Trophoblast cell (in vitro differentiated cells and primary cell): ENCODE measurements around the gene TOPAZ1.
"Not testable (repeated sequence)": the region's sequence is repeated elsewhere in the genome, so short reads cannot be mapped to it uniquely, and the experiment has no call there.

Experiments used
- DNase-seq, 2 donors: peaks; one replicate each; pipeline ENCODE4 v3.0.0-alpha.2; 2016
- H2AFZ ChIP-seq: 2 replicates; pipeline ENCODE4 v1.6.1; 2013; ENCODE audit warnings: low read length, moderate library complexity, mild to moderate bottlenecking; ENCODE audit not compliant: insufficient read depth, poor library complexity
- H2AK5ac ChIP-seq: 2 replicates; pipeline ENCODE4 v1.6.1; 2013; ENCODE audit warnings: mild to moderate bottlenecking, low read length
- H2BK120ac ChIP-seq: 2 replicates; pipeline ENCODE4 v1.6.1; 2013; ENCODE audit warnings: low read length, mild to moderate bottlenecking, moderate library complexity; ENCODE audit not compliant: insufficient read depth, poor library complexity
- H2BK12ac ChIP-seq: 2 replicates; pipeline ENCODE4 v1.6.1; 2013; ENCODE audit warnings: mild to moderate bottlenecking, low read length, moderate library complexity
- H2BK5ac ChIP-seq: 2 replicates; pipeline ENCODE4 v1.6.1; 2013; ENCODE audit warnings: low read length, low read depth, moderate library complexity, mild to moderate bottlenecking; ENCODE audit not compliant: poor library complexity
- H3K14ac ChIP-seq: 2 replicates; pipeline ENCODE4 v1.6.1; 2013; ENCODE audit warnings: mild to moderate bottlenecking, low read length
- H3K18ac ChIP-seq: 2 replicates; pipeline ENCODE4 v1.6.1; 2013; ENCODE audit warnings: mild to moderate bottlenecking, low read length
- H3K23ac ChIP-seq: 2 replicates; pipeline ENCODE4 v1.6.1; 2013; ENCODE audit warnings: low read length
- H3K27ac ChIP-seq: 2 replicates; pipeline ENCODE4 v1.5.1; 2013; ENCODE audit warnings: low read depth, mild to moderate bottlenecking, inconsistent platforms, low read length, moderate library complexity
- H3K27me3 ChIP-seq: 2 replicates; pipeline ENCODE4 v1.6.1; 2013; ENCODE audit warnings: inconsistent platforms, mild to moderate bottlenecking, low read length, moderate library complexity; ENCODE audit not compliant: insufficient read depth
- H3K36me3 ChIP-seq, 2 experiments: 1 replicate in 1 of 2; 2 replicates in 1 of 2; pipeline ENCODE4 v1.6.1; 2013; ENCODE audit warnings: low read length in 2 of 2, mild to moderate bottlenecking in 2 of 2, moderate library complexity in 1 of 2; ENCODE audit not compliant: insufficient read depth in 2 of 2, control insufficient read depth in 1 of 2
- H3K4ac ChIP-seq: 2 replicates; pipeline ENCODE4 v1.6.1; 2013; ENCODE audit warnings: low read depth, mild to moderate bottlenecking, low read length, moderate library complexity
- H3K4me1 ChIP-seq, 2 experiments: 1 replicate in 1 of 2; 2 replicates in 1 of 2; pipeline ENCODE4 v1.6.1; 2013; ENCODE audit warnings: low read length in 2 of 2, mild to moderate bottlenecking in 2 of 2, moderate library complexity in 1 of 2; ENCODE audit not compliant: insufficient read depth in 2 of 2, control insufficient read depth in 1 of 2
- H3K4me2 ChIP-seq: 2 replicates; pipeline ENCODE4 v1.6.1; 2013; ENCODE audit warnings: inconsistent platforms, mild to moderate bottlenecking, low read length, moderate library complexity
- H3K4me3 ChIP-seq: 2 replicates; pipeline ENCODE4 v1.5.1; 2013; ENCODE audit warnings: mild to moderate bottlenecking, low read depth, low read length, inconsistent platforms
- H3K79me1 ChIP-seq: one replicate; pipeline ENCODE4 v1.6.1; 2013; ENCODE audit warnings: low read length
- H3K79me2 ChIP-seq: 2 replicates; pipeline ENCODE4 v1.6.1; 2013; ENCODE audit warnings: low read length, mild to moderate bottlenecking; ENCODE audit not compliant: control insufficient read depth, insufficient read depth, poor library complexity
- H3K9ac ChIP-seq: 2 replicates; pipeline ENCODE4 v1.6.1; 2013; ENCODE audit warnings: mild to moderate bottlenecking, low read length
- H3K9me3 ChIP-seq: 2 replicates; pipeline ENCODE4 v1.6.1; 2013; ENCODE audit warnings: low read depth, mild to moderate bottlenecking, control low read depth, inconsistent platforms, low read length; ENCODE audit not compliant: insufficient read depth
- H4K12ac ChIP-seq: 2 replicates; pipeline ENCODE4 v1.6.1; 2013; ENCODE audit warnings: low read depth, mild to moderate bottlenecking, low read length, moderate library complexity
- H4K8ac ChIP-seq: 2 replicates; pipeline ENCODE4 v1.6.1; 2013; ENCODE audit warnings: low read depth, mild to moderate bottlenecking, low read length, moderate library complexity
- H4K91ac ChIP-seq: one replicate; pipeline ENCODE4 v1.6.1; 2013; ENCODE audit warnings: low read depth, mild to moderate bottlenecking, low read length, moderate library complexity
- WGBS: extraction: QIAGEN DNeasy Blood & Tissue Kit; methylation state at CpG from one replicate; pipeline ENCODE4 v1.1.7; 2013; ENCODE audit warnings: missing lambda C conversion rate; ENCODE audit not compliant: insufficient read length, insufficient coverage; ENCODE audit errors: extremely low coverage; 5-methylcytosine and 5-hydroxymethylcytosine counted together

Gene TOPAZ1

GRCh38 chr3:44346590-44346989 lies 104.9 kb downstream of the TOPAZ1 start:
- not testable (repeated sequence) for H3K27me3 ChIP-seq, H4K12ac ChIP-seq, H3K79me2 ChIP-seq, H3K14ac ChIP-seq, H3K9me3 ChIP-seq, H2BK120ac ChIP-seq, H3K18ac ChIP-seq, H2BK12ac ChIP-seq, H4K91ac ChIP-seq, H3K4me2 ChIP-seq, H3K4ac ChIP-seq, H3K9ac ChIP-seq, H3K36me3 ChIP-seq, H3K27ac ChIP-seq, H2BK5ac ChIP-seq, H3K4me3 ChIP-seq, H3K23ac ChIP-seq, H3K79me1 ChIP-seq, DNase-seq, H3K4me1 ChIP-seq, H2AFZ ChIP-seq, H2AK5ac ChIP-seq, H4K8ac ChIP-seq
- no CpG with 5 or more reads among the region's 6 CpGs for WGBS

GRCh38 chr3:44348993-44349392 lies 107.3 kb downstream of the TOPAZ1 start:
- Histone ChIP-seq H3K18ac (no peak overlapping the region), H3K36me3 (peaks cover 0 to under 1% of the 10 kb centered on the region in 2 experiments), H3K4me1 (peaks cover 3% of the 10 kb centered on the region in 2 experiments), H4K8ac (no peak overlapping the region), H3K14ac (no peak overlapping the region), H3K4ac (no peak overlapping the region), H2AFZ (no peak overlapping the region), H2BK120ac (no peak overlapping the region), H4K12ac (no peak overlapping the region), H3K23ac (no peak overlapping the region), H3K4me3 (no peak overlapping the region), H2BK5ac (no peak overlapping the region), H3K27me3 (no peaks in the 10 kb centered on the region), H2BK12ac (no peak overlapping the region), H2AK5ac (no peak overlapping the region), H3K79me2 (no peaks in the 10 kb centered on the region), H3K4me2 (no peak overlapping the region), H3K27ac (no peak overlapping the region), H3K79me1 (no peaks in the 10 kb centered on the region), H3K9me3 (no peaks in the 10 kb centered on the region), H4K91ac (no peak overlapping the region), H3K9ac (no peak overlapping the region)
- no CpG with 5 or more reads among the region's 6 CpGs for WGBS
- DNase-seq, result no peak

- no peaks in the 10 kb centered on the region for H3K27me3 ChIP-seq
- H3K4me1 ChIP-seq, result peaks cover 2% of the 10 kb centered on the region in 2 experiments
- H3K79me2 ChIP-seq, result peaks cover 2% of the 10 kb centered on the region
- H3K9me3 ChIP-seq, result no peaks in the 10 kb centered on the region
- H3K4me3 ChIP-seq, result no peak overlapping the region
- H4K91ac ChIP-seq, result no peak overlapping the region
- no peak overlapping the region for H4K12ac ChIP-seq
- no peak overlapping the region for H3K18ac ChIP-seq
- peaks cover 0 to 6% of the 10 kb centered on the region in 2 experiments for H3K36me3 ChIP-seq
- H3K23ac ChIP-seq, result no peak overlapping the region
- peaks cover 2% of the 10 kb centered on the region for H3K79me1 ChIP-seq
- no peak overlapping the region for H2AFZ ChIP-seq
- H2BK120ac ChIP-seq, result no peak overlapping the region
- H2AK5ac ChIP-seq, result no peak overlapping the region
- H3K4me2 ChIP-seq, result no peak overlapping the region
- H3K27ac ChIP-seq, result no peak overlapping the region
- H3K14ac ChIP-seq, result no peak overlapping the region
- H2BK5ac ChIP-seq, result no peak overlapping the region
- no peak overlapping the region for H3K4ac ChIP-seq
- DNase-seq, result peak in 1 of 2 donors; percentile 43
- no peak overlapping the region for H3K9ac ChIP-seq
- no peak overlapping the region for H4K8ac ChIP-seq
- no CpG with 5 or more reads among the region's 1 CpG for WGBS
- no peak overlapping the region for H2BK12ac ChIP-seq
These were observed 111.8 kb downstream of the TOPAZ1 start for GRCh38 chr3:44353355-44353924.

- no peak overlapping the region for H3K27ac ChIP-seq
- no peak overlapping the region for H2BK5ac ChIP-seq
- no peak overlapping the region for H3K4ac ChIP-seq
- H2AK5ac ChIP-seq, result no peak overlapping the region
- H3K4me2 ChIP-seq, result no peak overlapping the region
- H3K79me1 ChIP-seq, result peaks cover 10% of the 10 kb centered on the region
- H3K36me3 ChIP-seq, result peaks cover 0 to 6% of the 10 kb centered on the region in 2 experiments
- H2BK12ac ChIP-seq, result no peak overlapping the region
- no peak overlapping the region for H3K23ac ChIP-seq
- H2BK120ac ChIP-seq, result no peak overlapping the region
- no peak overlapping the region for H4K8ac ChIP-seq
- no peak for DNase-seq
- H3K9me3 ChIP-seq, result no peaks in the 10 kb centered on the region
- peak overlapping the region; percentile 14 for H4K91ac ChIP-seq
- no CpG with 5 or more reads among the region's 2 CpGs for WGBS
- H3K27me3 ChIP-seq, result no peaks in the 10 kb centered on the region
- no peak overlapping the region for H3K18ac ChIP-seq
- H4K12ac ChIP-seq, result no peak overlapping the region
- no peak overlapping the region for H3K9ac ChIP-seq
- H2AFZ ChIP-seq, result no peak overlapping the region
- no peak overlapping the region for H3K14ac ChIP-seq
- H3K4me1 ChIP-seq, result peaks cover 4 to 6% of the 10 kb centered on the region in 2 experiments
- no peak overlapping the region for H3K4me3 ChIP-seq
- H3K79me2 ChIP-seq, result peaks cover 2% of the 10 kb centered on the region
These were observed 113.8 kb downstream of the TOPAZ1 start for GRCh38 chr3:44355362-44356033.
